ENCODE data around the gene OLFM3. TPM values are rescaled to one million over a fixed set of nuclear protein-coding genes. Genes with fewer than 3 reads are reported as not detected.

Gene OLFM3
- total RNA-seq, 1 donor from 2014 or later = 0.13 TPM

DNA sequence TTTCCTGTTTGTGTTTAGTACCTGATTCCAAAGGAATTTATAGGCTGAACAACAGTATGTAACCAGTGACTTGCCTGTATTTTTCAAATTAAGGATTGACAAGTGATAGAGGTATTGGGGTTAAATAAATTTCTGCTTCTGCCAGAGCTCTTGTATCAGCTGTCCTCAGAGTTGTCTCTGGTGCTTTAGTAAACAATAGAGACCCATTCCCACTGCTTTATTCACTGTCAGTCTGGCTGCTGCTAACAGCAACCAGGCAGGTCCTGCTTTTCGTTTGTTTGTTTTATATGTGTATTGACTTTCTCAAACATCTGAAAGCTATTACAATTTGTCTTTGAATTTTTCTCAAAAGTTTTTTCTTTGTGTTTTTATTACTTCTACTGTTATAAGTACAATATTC, 76.1 kb downstream of the OLFM3 start:
- Histone ChIP-seq H3K36me3 (ENCODE audit: control insufficient read depth, insufficient read depth, low read length) (no peaks in the 10 kb centered on the region), H3K4me3 (ENCODE audit: low read depth, low read length) (no peak overlapping the region), H3K27me3 (ENCODE audit: control insufficient read depth, insufficient read depth, low read length) (no peaks in the 10 kb centered on the region)
- no peak for DNase-seq (ENCODE audit: low read depth)
- TF ChIP-seq, protein P1, sequence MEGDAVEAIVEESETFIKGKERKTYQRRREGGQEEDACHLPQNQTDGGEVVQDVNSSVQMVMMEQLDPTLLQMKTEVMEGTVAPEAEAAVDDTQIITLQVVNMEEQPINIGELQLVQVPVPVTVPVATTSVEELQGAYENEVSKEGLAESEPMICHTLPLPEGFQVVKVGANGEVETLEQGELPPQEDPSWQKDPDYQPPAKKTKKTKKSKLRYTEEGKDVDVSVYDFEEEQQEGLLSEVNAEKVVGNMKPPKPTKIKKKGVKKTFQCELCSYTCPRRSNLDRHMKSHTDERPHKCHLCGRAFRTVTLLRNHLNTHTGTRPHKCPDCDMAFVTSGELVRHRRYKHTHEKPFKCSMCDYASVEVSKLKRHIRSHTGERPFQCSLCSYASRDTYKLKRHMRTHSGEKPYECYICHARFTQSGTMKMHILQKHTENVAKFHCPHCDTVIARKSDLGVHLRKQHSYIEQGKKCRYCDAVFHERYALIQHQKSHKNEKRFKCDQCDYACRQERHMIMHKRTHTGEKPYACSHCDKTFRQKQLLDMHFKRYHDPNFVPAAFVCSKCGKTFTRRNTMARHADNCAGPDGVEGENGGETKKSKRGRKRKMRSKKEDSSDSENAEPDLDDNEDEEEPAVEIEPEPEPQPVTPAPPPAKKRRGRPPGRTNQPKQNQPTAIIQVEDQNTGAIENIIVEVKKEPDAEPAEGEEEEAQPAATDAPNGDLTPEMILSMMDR (IDR thresholded peaks at IDR 0.05; ENCODE audit: insufficient read depth, low read length, poor library complexity, severe bottlenecking) = no peak

DNA sequence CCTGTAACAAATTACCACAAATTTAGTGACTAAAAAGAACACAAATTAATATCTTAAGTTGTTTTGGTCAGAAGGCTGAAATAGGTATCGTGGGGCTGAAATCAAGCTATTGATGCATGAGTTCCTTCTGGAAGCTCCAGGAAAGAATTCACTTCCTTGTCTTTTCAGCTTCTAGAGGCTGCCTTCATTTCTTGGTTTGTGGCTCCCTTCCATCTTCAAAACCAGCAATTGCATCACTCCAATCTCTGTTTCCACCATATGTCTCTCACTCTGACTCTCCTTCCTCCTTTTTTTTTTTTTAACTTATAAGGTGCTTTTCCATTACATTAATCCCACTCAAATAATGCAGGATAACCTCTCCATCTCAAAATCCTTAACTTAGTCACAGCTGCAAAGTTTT, 78.4 kb downstream of the OLFM3 start:
- H3K27me3 ChIP-seq (ENCODE audit: control insufficient read depth, insufficient read depth, low read length) = no peaks in the 10 kb centered on the region
- TF ChIP-seq, protein P1 (IDR thresholded peaks at IDR 0.05; ENCODE audit: insufficient read depth, low read length, poor library complexity, severe bottlenecking) = no peak
- DNase-seq (ENCODE audit: low read depth) = no peak
- H3K36me3 ChIP-seq (ENCODE audit: control insufficient read depth, insufficient read depth, low read length) = no peaks in the 10 kb centered on the region
- no peak overlapping the region for H3K4me3 ChIP-seq (ENCODE audit: low read depth, low read length)

GRCh38 chr1:101915597-101915996, 81.1 kb downstream of the OLFM3 start:
- no peaks in the 10 kb centered on the region for H3K27me3 ChIP-seq (ENCODE audit: control insufficient read depth, insufficient read depth, low read length)
- H3K36me3 ChIP-seq (ENCODE audit: control insufficient read depth, insufficient read depth, low read length) = no peaks in the 10 kb centered on the region
- no peak overlapping the region for H3K4me3 ChIP-seq (ENCODE audit: low read depth, low read length)
- no peak for DNase-seq (ENCODE audit: low read depth)
- TF ChIP-seq, protein P1 (IDR thresholded peaks at IDR 0.05; ENCODE audit: insufficient read depth, low read length, poor library complexity, severe bottlenecking) = no peak

DNA sequence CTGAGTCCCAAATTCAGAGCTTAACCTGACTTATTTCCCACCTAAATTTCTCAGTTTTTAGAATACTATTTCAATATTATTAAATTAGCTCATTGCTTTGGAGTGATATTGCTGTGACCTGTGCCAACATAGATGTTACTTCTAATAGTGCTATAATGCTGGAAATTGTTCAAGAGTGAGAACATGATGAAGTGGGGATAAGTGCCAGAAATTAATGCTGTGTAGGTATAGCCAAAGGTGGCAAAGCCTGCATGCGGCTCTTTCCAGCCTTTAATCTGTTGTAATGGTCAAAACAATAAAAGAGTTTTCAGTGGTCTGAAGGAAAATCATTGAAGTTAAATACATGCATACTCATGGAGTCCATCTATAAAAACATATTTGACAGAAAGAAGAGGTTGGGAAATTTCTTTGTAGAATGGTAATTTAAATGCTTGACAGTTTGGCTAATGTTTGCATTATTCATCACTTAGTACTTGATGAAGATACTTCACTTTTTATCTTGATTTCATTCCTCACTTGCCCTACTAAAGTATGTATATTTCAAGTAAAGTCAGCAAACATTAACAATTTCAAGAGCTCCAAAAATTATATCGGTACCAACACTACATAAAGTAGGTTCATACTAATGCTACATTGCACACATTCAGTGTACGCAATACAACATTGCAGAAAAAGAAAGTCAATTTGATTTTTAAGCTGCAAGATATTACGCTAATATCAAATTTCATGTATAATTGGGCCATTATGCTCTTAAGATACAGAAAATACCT, 82.1 kb downstream of the OLFM3 start:
- TF ChIP-seq, protein P1 (IDR thresholded peaks at IDR 0.05; ENCODE audit: insufficient read depth, low read length, poor library complexity, severe bottlenecking) = no peak
- DNase-seq (ENCODE audit: low read depth) = no peak
- no peak overlapping the region for H3K4me3 ChIP-seq (ENCODE audit: low read depth, low read length)
- H3K36me3 ChIP-seq (ENCODE audit: control insufficient read depth, insufficient read depth, low read length) = no peaks in the 10 kb centered on the region
- H3K27me3 ChIP-seq (ENCODE audit: control insufficient read depth, insufficient read depth, low read length) = no peaks in the 10 kb centered on the region

- H3K36me3 ChIP-seq (ENCODE audit: control insufficient read depth, insufficient read depth, low read length) = no peaks in the 10 kb centered on the region
- TF ChIP-seq, protein P1 (IDR thresholded peaks at IDR 0.05; ENCODE audit: insufficient read depth, low read length, poor library complexity, severe bottlenecking) = no peak
- H3K4me3 ChIP-seq (ENCODE audit: low read depth, low read length) = no peak overlapping the region
- DNase-seq (ENCODE audit: low read depth) = no peak
- no peaks in the 10 kb centered on the region for H3K27me3 ChIP-seq (ENCODE audit: control insufficient read depth, insufficient read depth, low read length)
Measured at GRCh38 chr1:101911894-101912293, 84.8 kb downstream of the OLFM3 start.

DNA sequence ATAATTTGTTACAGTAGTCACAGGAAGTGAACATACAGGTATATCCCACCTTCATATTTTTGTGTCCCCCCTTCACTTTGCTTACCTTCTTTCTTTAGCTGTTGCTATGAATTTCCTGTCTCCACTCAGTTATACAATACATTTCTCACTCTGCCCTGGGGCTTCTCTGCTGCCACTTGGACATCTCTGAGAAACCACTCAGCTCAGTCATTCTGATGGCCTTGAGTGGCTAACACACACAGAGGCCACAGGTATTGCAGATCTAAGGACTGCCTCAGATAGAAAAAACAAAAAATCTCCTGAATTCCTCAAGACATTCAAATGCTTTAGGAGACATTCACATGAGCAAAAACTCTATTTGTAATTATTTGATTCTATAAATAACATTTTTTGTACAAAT, 87.7 kb downstream of the OLFM3 start:
- TF ChIP-seq, protein P1 (IDR thresholded peaks at IDR 0.05; ENCODE audit: insufficient read depth, low read length, poor library complexity, severe bottlenecking) = no peak
- no peaks in the 10 kb centered on the region for H3K36me3 ChIP-seq (ENCODE audit: control insufficient read depth, insufficient read depth, low read length)
- no peak for DNase-seq (ENCODE audit: low read depth)
- no peaks in the 10 kb centered on the region for H3K27me3 ChIP-seq (ENCODE audit: control insufficient read depth, insufficient read depth, low read length)
- no peak overlapping the region for H3K4me3 ChIP-seq (ENCODE audit: low read depth, low read length)
